Subcutaneous adipose tissue (tissue), 4 donors: Measurements from ENCODE around the gene ABI3. TPM values are rescaled to one million over a fixed set of nuclear protein-coding genes. Genes with fewer than 3 reads are reported as not detected.

Experiments used
- total RNA-seq, 4 donors: library from RNA; depleted of rRNA; stranded (reverse); fragments of >200 nt; gene quantifications; one replicate each; pipeline ENCODE4 v1.1.0, GENCODE V29; 2016
- TF ChIP-seq, protein P1 (sequence below): fragments of 450-650 bp; IDR thresholded peaks from one replicate; pipeline ENCODE4 v1.5.1; 2016; ENCODE audit warnings: low read depth, mild to moderate bottlenecking, control low read depth, antibody characterized with exemption, moderate library complexity

Gene ABI3
- total RNA-seq, 4 donors from 2014 or later = 0.82 to 8.5 (median 4.4) TPM

DNA sequence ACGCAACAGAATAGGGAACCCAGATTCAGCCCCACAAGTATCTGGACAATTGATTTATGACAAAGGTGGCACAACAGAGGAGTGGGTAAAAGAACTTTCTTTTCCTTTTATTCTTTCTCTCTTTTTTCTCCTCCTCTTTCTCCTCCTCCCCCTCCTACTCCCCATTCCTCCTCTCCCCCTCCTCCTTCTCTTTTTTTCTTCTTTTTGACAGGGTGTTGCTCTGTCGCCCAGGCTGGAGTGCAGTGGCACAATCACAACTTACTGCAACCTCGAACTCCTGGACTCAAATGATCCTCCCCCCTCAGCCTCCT is 16.3 kb upstream of the ABI3 start:
- TF ChIP-seq, protein P1, sequence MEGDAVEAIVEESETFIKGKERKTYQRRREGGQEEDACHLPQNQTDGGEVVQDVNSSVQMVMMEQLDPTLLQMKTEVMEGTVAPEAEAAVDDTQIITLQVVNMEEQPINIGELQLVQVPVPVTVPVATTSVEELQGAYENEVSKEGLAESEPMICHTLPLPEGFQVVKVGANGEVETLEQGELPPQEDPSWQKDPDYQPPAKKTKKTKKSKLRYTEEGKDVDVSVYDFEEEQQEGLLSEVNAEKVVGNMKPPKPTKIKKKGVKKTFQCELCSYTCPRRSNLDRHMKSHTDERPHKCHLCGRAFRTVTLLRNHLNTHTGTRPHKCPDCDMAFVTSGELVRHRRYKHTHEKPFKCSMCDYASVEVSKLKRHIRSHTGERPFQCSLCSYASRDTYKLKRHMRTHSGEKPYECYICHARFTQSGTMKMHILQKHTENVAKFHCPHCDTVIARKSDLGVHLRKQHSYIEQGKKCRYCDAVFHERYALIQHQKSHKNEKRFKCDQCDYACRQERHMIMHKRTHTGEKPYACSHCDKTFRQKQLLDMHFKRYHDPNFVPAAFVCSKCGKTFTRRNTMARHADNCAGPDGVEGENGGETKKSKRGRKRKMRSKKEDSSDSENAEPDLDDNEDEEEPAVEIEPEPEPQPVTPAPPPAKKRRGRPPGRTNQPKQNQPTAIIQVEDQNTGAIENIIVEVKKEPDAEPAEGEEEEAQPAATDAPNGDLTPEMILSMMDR = no peak

DNA sequence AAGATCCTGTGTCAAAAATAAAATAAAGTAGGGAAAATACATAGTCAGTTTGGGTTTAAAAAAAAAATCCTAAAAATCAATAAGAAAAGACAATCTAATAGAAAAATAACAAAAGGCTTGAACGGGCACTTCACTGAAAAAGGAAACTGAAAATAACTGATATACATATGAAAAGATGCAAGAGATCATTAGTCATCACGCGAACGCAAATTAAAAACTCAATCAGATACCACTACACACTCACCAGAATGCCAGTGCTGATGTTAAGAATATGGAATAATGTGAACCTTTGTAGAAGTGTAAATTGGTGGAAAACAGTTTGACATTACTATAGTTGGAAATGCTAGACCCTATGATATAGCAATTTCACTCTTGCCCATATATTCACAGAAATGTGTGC is 14.8 kb upstream of the ABI3 start:
- TF ChIP-seq, protein P1 = no peak

DNA sequence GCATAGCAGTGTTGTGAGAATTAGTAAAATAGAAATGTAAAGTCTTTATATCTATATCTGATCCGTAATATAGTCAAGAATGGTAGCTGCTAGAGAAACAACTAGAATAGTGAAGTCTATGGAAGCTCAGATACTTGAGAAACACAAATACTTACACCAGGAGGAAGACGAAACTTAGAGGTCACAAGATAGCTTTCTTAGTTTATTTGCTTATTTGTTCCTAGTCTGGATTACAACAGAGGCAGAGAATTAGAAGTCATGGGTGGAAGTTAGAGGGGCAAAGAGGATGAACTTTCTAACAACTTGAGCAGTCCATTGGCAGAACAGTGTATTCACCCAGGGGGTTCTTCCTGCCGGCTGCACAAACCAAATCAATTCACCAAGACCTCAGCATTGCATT is 14.0 kb upstream of the ABI3 start:
- TF ChIP-seq, protein P1 = no peak

DNA sequence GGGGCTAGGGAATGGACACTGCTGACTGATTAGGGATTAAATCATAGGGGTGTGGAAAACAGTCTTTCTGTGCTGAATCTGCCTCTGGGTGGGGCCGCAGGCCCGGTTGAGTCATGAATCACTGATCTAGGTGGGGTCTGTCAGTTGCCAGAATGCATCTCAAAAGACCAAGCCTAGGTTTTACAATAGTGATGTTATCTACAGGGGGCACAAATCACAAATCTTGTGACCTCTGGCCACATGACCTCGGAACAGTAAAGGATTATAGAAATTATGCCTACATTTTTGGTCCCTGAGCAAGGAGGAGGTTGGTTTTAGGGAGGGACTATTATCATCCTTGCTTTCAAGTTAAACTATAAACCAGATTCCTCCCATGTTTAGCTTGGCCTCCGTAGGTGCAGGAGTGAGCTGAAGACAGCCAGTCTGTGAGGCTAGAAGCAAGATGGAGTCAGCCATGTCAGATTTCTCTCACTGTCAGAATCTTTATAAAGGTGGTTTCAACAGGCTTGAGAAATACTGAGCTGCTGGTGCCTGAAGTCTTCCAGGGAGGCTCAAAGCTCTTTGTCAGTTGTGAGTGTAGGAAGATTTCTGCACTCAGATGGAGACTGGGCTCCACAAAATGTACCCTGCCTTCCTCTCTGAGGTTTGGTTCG is 13.0 kb upstream of the ABI3 start:
- TF ChIP-seq, protein P1 = no peak

DNA sequence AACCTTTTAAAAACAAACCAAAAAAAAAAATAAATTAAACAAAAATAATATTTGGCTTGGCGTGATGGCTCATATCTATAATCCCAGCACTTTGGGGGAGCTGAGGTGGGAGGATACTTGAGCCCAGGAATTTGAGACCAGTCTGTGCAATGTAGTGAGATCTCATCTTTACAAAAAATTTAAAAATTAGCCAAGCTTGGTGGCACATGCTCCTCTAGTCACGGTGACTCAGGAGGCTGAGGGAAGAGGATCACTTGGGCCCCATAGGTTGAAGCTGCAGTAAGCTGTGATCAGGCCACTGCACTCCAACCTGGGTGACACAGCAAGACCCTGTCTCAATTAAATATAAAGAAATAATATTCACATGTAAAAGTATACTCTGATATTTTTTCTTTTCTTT is 12.3 kb upstream of the ABI3 start:
- TF ChIP-seq, protein P1 = no peak

DNA sequence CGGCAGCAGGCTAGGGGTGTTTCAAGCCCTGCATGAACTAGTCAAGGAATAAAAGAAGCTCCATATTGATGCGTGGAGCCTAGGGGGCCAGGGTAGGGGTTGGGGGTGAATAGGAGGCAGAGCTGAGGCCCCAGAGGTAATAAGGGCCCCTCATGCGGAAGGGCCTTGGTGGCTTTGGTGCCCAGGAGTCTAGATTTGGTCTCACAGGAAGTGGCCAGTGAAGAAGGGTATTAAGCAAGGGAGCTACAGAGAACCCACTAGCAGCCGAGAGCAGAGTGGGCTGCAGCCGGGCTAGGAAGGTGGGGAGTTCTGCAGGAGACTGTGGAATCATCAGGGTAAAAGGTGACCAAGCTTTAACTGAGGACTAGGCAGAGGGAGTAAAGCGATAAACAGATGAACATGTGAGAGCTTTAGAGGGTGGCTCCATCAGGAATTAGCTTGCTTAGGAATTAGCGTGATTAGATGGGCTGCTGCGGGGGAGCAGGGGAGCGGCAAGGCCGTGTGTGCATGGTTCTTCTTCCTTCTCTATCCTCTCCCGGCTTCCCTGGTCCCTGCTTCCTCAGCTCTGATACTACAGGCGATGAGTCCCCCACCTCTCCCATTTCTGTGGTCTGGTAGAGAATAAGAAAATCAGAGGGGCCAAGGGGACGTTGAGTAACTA is 10.0 kb upstream of the ABI3 start:
- TF ChIP-seq, protein P1 = no peak

DNA sequence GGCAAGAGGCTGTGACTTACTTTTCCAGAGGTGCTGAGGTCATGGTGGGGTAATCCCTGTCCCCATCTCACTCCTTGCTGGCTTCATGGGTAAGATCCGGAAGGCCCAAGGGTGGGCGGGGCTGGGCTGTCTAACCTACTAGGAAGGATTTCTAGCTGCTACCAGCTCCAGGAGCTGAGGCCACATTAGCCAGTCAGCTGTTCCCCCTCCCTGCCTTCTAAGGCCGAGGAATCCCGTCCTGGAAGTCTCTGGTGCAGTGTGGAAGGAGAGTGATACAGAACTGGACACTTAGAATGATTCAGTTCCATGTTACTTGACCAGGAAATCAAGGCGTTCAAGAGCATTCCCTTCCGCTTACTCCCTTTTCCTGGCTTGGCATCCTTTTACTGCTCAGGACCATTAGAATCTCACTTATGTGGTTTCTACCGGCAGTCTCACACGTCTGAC is 9.0 kb upstream of the ABI3 start:
- TF ChIP-seq, protein P1 = no peak
